ENCODE measurements around the gene SPINK9. TPM values are rescaled to one million over a fixed set of nuclear protein-coding genes. Genes with fewer than 3 reads are reported as not detected.

Gene SPINK9
- total RNA-seq, 1 donor from 2014 or later: not detected

- H3K27ac ChIP-seq: no peak overlapping the region
- intact Hi-C loops (cut with DNase I): no loop called here
- no peak overlapping the region for H3K4me3 ChIP-seq
- no peaks in the 10 kb centered on the region for H3K36me3 ChIP-seq
- no peaks in the 10 kb centered on the region for H3K4me1 ChIP-seq
- H3K27me3 ChIP-seq: no peaks in the 10 kb centered on the region
- DNase-seq (ENCODE audit: extremely low spot score in 2 of 2): no peak
- TF ChIP-seq CTCF (IDR thresholded peaks at IDR 0.05): no peak
- TF ChIP-seq POLR2A (IDR thresholded peaks at IDR 0.05): no peak
- no peak for TF ChIP-seq POLR2AphosphoS5 (IDR thresholded peaks at IDR 0.05; ENCODE audit: insufficient read depth in 1 of 2, low read depth in 1 of 2)
- H3K9me3 ChIP-seq: no peaks in the 10 kb centered on the region
Measured at GRCh38 chr5:148333262-148333849, 2.0 kb upstream of the SPINK9 start.

DNA sequence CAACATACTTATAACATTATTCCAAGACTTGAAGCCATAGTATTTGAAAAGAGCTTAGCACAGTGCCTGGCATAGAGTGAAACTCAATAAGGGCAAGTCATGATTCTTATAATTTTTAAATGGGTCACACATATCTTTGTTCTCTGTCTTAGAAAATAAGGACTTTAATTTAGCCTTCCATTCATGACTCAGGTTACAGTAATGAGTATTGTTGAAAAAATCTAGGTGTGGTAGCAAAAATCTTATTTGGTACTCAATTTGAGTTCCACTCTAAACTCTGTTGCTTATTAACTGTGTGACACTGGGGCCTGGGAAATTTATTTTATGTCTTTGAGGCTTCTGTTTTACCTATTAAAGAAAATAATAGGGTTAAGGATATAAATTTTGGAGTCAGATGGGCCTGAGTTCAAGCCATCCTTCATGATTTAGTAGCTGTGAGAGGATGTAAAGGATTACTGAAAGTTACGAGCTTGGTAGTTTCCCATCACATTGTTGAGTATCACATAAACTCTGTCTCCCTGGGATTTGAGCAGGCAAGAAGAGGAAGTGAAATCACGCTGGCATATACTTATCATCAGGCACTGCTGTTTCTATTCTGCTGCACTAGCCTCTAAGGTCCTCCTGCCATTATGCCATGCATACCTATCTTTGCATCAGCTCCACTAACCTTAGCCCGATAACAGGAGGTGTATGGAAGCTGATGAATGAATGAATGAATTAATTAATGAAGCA is 1.5 kb downstream of the SPINK9 start:
- no peaks in the 10 kb centered on the region for H3K36me3 ChIP-seq
- intact Hi-C loops (cut with DNase I): no loop called here
- peaks cover 2% of the 10 kb centered on the region for H3K4me1 ChIP-seq
- H3K27ac ChIP-seq: no peak overlapping the region
- H3K9me3 ChIP-seq: no peaks in the 10 kb centered on the region
- no peaks in the 10 kb centered on the region for H3K27me3 ChIP-seq
- no peak for DNase-seq (ENCODE audit: extremely low spot score in 2 of 2)
- H3K4me3 ChIP-seq: no peak overlapping the region
- TF ChIP-seq POLR2AphosphoS5 (IDR thresholded peaks at IDR 0.05; ENCODE audit: insufficient read depth in 1 of 2, low read depth in 1 of 2): no peak
- no peak for TF ChIP-seq POLR2A (IDR thresholded peaks at IDR 0.05)
- TF ChIP-seq CTCF (IDR thresholded peaks at IDR 0.05): no peak

GRCh38 chr5:148342371-148343045 is 7.1 kb downstream of the SPINK9 start:
- Histone ChIP-seq H3K27me3 (no peaks in the 10 kb centered on the region), H3K36me3 (no peaks in the 10 kb centered on the region), H3K27ac (no peak overlapping the region), H3K4me1 (peaks cover 7% of the 10 kb centered on the region), H3K9me3 (no peaks in the 10 kb centered on the region), H3K4me3 (no peak overlapping the region)
- DNase-seq (ENCODE audit: extremely low spot score in 2 of 2): no peak
- TF ChIP-seq CTCF (IDR thresholded peaks at IDR 0.05) (no peak), POLR2A (IDR thresholded peaks at IDR 0.05) (no peak), POLR2AphosphoS5 (IDR thresholded peaks at IDR 0.05; ENCODE audit: insufficient read depth in 1 of 2, low read depth in 1 of 2) (no peak)
- intact Hi-C loops (cut with DNase I): no loop called here

GRCh38 chr5:148343046-148343407 is 7.7 kb downstream of the SPINK9 start:
- intact Hi-C loops (cut with DNase I): no loop called here

More at GRCh38 chr5:148343046-148343407, 7.7 kb downstream of the SPINK9 start:
- Histone ChIP-seq H3K36me3 (no peaks in the 10 kb centered on the region), H3K4me3 (no peak overlapping the region), H3K27ac (peak overlapping the region; percentile 34), H3K4me1 (peaks cover 7% of the 10 kb centered on the region), H3K27me3 (no peaks in the 10 kb centered on the region), H3K9me3 (no peaks in the 10 kb centered on the region)
- TF ChIP-seq POLR2AphosphoS5 (IDR thresholded peaks at IDR 0.05; ENCODE audit: insufficient read depth in 1 of 2, low read depth in 1 of 2): peak in 1 of 2 donors; percentile 43
- TF ChIP-seq POLR2A (IDR thresholded peaks at IDR 0.05): no peak
- no peak for TF ChIP-seq CTCF (IDR thresholded peaks at IDR 0.05)
- DNase-seq (ENCODE audit: extremely low spot score in 2 of 2): no peak

All from vagina (tissue), 2 donors.